Fibroblast of skin of abdomen (primary cell): Measurements from ENCODE around the gene SMAD6.

ENCODE experiments used
- DNase-seq: peaks from one replicate; pipeline ENCODE4 v3.0.0-alpha.2; 2013

Gene SMAD6

GRCh38 chr15:66760097-66760967 lies 58.3 kb downstream of the SMAD6 start:
- no peak for DNase-seq

- no peak for DNase-seq
These were observed 59.1 kb downstream of the SMAD6 start for GRCh38 chr15:66760968-66761725.

GRCh38 chr15:66761726-66762595 lies 59.9 kb downstream of the SMAD6 start:
- no peak for DNase-seq

GRCh38 chr15:66763186-66764071 lies 61.4 kb downstream of the SMAD6 start:
- DNase-seq = no peak

- DNase-seq = peak; percentile 48
These were observed 62.2 kb downstream of the SMAD6 start for GRCh38 chr15:66764072-66764786.

- peak; percentile 78 for DNase-seq
These were observed 63.6 kb downstream of the SMAD6 start for GRCh38 chr15:66765478-66766281.

- DNase-seq = peak; percentile 44
These were observed 64.5 kb downstream of the SMAD6 start for GRCh38 chr15:66766282-66767230.

GRCh38 chr15:66767240-66767659 lies 65.2 kb downstream of the SMAD6 start:
- DNase-seq = no peak

GRCh38 chr15:66768987-66769386 lies 67.0 kb downstream of the SMAD6 start:
- no peak for DNase-seq

GRCh38 chr15:66770518-66771350 lies 68.7 kb downstream of the SMAD6 start:
- DNase-seq = no peak

GRCh38 chr15:66771351-66771650 lies 69.3 kb downstream of the SMAD6 start:
- no peak for DNase-seq

GRCh38 chr15:66772604-66773128 lies 70.6 kb downstream of the SMAD6 start:
- no peak for DNase-seq

- DNase-seq = peak; percentile 37
These were observed 71.3 kb downstream of the SMAD6 start for GRCh38 chr15:66773129-66773873.

GRCh38 chr15:66774001-66774814 lies 72.2 kb downstream of the SMAD6 start:
- DNase-seq = peak; percentile 80

- peak; percentile 31 for DNase-seq
These were observed 73.4 kb downstream of the SMAD6 start for GRCh38 chr15:66775127-66776105.
